Stimulated activated CD8-positive, alpha-beta memory T cell treated with anti-CD3 and anti-CD28 coated beads, Interleukin-2, amount 100 ng/mL, for 1 hour (primary cell): ENCODE measurements around the gene RARA.
"Not testable (repeated sequence)": the region's sequence is repeated elsewhere in the genome, so short reads cannot be mapped to it uniquely, and the experiment has no call there.

ENCODE experiments used
- DNase-seq, 2 donors: peaks; one replicate each; pipeline ENCODE4 v3.0.0-alpha.2; 2020; ENCODE audit warnings: low read depth in 2 of 2

RARA gene

DNA sequence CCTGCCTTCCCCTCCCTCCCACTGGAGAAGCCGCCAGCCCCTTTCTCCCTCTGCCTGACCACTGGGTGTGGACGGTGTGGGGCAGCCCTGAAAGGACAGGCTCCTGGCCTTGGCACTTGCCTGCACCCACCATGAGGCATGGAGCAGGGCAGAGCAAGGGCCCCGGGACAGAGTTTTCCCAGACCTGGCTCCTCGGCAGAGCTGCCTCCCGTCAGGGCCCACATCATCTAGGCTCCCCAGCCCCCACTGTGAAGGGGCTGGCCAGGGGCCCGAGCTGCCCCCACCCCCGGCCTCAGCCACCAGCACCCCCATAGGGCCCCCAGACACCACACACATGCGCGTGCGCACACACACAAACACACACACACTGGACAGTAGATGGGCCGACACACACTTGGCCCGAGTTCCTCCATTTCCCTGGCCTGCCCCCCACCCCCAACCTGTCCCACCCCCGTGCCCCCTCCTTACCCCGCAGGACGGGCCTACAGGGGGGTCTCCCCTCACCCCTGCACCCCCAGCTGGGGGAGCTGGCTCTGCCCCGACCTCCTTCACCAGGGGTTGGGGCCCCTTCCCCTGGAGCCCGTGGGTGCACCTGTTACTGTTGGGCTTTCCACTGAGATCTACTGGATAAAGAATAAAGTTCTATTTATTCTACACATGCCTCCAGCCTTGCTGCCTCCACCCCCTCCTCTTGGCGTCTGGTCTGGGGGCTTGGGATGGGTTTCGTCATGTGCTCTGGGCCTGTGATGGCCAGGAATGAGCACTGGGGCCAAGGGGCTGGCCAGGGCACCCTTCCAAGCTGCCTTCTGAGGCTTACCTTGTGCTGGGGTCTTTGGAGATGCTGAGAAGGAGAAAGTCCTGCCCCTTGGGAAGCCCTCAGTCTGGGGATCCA lies 48.3 kb downstream of the RARA start:
- no peak for DNase-seq

DNA sequence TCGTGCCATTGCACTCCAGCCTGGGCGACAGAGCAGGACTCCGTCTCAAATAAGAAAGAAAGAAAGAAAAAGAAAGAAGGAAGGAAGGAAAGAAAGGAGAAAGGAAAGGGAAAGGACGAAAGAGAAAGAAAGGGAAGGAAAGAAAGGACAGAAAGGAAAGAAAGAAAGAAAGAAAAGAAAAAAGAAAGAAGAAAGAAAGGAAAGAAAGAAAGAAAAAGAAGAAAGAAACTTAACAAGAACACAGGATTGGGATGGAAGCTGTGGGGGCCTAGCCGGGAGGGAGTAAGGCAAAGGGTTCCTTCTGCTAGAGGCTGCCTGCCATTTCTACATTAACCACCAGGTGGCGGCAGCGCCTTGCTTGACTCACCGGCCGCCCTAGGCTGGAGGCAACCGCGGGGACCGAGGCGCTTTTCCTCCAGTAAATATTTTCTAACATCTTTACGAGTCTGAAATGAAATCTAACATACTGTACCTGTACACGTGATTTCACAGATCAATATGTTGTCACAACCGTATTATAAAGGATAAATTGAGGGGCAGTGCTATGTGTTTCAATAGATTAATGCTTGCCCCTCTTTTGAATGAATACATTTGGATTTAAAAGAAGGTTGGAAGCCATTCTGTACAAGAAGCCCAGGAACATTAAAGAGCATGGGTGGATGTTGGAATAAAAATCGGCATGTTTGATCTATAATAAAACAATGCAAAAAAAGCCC lies 49.5 kb downstream of the RARA start:
- peak; percentile 81 to 82 for DNase-seq

DNA sequence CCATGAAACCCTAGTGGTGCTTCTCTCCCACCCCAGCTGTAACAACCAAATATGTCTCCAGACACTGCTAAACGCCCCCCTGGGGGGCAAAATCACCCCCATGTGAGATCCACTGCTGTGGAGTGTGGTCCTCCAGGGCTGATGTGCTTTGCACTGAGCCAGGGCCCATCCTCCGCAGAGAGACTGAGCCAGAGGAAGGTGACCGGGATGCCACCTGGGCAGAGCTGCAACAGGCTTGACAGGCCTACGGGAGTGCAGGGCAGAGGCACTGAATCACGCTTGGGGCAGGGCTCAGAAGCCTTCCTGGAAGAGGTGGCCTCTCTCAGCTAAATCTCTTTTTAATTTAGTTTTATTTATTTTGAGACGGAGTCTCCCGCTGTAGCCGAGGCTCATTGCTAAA lies 51.1 kb downstream of the RARA start:
- no peak for DNase-seq

DNA sequence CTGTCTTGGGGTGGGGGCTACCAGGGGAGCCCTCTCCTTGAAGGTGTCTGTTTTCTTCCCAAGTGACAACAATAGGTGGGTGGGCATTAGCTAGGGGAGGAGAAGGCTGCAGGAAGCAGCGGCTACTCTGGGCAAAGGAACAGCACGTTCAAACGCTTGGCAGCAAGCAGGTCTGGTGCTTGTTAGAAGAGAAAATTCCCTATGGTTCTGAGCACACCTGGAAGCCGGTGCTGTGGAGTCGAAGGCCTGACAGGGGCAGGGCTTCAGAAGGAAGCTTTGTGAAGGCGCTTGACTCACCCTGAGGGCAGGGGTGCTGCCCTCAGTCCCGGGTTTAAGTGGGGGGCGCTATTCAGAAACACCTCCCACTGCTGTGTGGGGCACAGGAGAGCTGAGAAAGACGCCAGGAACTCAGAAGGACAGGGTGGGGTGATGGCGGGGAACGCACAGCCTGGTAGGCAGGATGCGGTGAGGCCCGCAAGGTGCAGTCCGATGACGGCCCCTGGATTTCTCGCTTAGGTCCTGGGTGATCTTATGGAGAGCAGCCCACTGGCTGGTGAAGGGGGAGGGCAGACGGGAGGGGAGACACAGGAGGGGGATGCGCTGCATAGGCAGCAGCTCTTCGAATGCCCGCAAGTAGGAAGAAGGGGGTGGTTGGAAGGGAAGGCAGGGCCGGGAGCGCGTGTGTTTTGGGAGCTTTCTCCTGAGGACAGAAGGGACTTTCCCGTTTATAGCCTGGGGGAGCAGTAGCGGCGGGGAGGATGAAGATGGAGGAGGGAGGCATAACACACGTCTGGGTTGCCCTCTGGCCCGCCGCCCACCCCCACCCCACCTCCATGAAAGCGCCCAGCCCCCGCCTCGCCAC lies 52.3 kb downstream of the RARA start:
- no peak for DNase-seq

DNA sequence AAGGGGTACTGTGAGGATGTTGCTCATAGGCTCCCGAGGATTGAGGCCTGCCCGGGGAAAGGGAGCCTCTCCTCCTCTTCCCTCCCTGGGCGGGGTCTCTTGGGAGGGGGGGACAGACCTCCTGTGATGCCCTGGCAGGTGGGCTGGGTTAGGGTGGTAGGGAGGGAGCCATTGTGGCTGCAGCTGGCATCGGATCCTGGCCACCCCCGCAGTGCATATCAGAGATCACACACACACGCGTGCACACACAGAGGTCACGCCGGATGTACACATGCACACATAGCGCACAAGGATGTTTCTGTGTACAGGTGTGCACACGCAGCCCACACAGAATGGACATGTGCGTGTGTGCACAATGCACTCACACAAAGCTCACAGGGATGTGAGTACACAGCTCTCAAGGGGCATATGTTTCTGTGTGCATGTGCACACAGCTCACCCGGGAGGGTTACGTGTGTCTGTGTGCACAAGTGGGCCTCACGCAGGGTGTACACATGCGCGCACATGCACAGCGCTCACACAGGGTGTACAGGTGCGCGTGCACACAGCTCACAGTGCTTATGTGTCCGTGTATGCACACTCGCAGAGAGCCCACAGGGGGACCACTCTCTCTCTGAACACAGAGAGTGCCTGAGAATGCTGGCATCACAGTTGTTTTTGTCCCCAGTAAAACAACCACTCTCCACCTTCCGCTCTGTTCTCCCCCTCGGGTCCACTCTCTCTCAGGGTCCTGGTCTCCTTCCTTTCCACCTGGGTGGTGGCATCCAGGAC lies 53.1 kb downstream of the RARA start:
- DNase-seq = no peak

DNA sequence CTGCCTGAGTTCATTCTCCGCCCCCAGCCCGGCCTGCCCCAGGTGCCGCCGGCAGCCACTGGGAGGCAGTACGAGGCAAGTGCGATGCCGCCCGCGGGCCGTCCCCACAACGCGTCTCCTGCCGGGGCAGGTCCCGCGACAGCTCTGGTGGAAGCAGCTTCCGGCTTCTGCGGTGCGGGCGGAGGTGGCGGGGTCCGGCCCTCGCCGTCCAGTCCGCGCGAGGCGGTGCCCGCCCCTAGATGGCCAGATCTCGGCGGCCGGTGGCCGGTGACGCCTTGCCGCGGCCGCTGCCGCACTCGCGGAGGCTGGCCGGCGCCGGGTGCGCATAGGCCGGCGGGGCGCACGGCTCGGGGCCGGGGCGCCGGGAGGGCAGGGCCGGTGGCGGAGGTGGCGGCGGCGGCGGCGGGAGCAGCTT lies 53.7 kb downstream of the RARA start:
- peak; percentile 41 to 57 for DNase-seq

DNA sequence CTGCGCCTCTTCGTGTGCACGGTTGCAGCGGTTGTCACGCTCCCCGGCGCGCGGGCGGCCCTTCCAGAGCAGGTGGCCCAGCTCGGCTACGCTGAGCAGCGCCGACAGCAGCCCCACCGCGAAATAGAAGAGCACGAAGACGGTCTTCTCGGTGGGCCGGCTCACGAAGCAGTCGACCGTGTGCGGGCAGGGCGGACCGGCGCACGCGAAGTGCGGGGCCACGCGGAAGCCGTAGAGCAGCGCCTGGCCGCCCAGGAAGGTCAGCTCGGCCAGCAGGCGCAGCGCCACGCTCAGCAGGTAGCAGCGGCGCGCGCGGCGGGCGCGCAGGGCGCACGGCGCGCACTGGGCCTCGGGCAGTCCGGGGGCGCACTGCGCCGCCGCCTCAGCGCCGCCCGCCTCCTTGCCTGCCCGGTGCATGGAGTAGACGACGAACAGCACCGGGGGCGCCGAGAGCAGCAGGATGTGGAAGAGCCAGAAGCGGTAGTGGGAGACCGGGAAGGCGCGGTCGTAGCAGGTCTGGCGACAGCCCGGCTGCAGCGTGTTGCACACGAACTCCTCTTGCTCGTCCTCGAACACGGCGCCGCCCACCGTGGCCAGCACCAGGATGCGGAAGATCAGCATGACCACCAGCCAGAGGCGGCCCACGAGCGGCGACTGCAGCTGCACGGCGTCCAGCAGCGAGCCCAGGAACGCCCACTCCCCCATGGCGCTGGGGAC lies 54.3 kb downstream of the RARA start:
- no peak for DNase-seq

DNA sequence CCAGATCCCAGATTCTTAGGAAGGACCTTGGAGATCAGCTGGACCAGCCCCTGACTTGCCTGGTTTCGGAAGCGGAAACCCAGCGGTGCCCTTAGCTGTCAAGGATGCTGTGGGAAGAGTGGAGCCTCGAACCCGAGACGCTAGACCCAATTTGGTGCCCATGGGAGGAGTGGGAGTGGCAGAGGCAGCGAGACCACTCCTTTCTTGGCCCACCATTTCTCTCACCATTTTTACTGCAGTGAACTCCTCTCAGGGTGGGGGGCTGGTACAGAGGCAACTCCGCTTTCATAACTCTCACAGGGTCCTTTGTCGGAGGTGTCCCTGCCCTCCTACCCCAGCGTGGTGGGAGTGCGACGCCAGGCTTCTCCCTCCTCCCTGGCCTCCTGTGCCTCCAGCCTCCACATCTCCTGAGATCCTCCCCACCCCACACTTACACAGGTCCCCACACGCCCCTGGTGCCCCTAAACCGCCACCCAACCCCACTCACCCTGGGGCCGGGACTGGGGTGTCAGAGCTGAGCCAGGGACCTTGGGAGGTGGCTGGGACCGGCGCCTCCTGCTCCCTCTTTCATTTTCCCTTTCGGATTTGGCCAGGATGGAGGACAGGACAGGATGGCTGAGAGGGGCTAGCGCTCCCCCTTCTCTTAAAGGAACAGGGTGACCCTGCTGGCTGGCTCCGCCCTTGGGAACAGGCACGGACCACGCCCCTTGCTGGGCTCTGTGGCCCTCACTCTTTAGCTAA lies 55.3 kb downstream of the RARA start, which contains the start of gene GJD3:
GJD3 (minus strand) TSS at position 617 of the 741 bp plus-strand sequence. CDS start 922 bp downstream, outside the sequence.
- DNase-seq = no peak

DNA sequence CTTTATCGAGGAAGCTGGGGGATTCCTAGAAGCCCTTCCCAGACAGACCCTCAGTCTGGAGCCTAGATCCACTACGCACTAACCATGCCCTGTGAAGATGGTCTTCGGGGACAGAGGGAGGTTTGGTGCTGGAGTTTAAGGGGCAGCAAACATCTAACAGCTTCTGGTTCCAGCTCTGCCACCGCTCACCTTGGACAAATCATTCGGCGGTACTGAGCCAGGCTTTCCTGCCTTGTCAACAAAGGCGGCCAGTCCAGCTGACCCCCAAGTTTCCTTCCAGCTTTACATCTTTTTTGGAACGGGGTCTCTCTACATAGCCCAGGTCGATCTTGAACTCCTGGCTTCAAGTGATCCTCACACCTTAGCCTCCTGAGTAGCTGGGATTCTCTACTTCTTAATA lies 55.9 kb downstream of the RARA start:
- no peak for DNase-seq

DNA sequence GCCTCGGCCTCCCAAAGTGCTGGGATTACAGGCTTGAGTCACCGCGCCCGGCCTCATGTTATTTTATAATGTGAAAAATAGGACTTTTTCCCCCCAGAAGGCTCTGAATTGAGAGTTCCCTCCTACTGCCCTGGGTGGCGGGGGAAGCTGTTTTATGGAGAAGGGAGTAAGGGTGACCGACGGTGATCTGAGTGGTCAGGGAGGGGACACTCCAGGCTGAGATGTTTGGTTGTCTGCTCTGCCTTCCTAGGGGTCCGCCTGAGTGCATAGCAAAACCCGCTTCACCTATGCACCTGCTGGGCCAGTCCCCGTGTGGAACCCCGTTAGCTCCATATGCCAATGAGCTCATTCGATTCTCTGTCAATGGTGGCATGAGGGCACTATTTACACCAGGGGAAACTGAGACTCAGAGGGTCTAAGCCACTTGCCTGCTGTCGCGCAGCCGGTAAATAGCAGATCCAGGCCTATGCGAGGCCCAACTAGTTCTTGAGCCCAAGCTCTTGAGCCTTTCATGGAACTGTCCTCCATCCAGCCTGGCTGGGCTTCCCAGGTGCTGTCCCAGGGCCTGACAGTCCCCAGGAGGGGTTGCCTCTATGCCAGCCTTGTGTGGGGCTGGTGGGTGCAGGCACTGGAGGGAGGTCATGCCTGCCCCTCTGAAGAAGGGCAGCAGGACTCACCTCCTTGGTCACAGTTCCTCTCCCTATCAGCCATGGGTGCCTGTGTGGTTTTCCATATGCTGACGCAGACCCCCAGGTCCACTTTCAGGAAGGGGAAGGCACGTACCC lies 57.3 kb downstream of the RARA start:
- DNase-seq = no peak

DNA sequence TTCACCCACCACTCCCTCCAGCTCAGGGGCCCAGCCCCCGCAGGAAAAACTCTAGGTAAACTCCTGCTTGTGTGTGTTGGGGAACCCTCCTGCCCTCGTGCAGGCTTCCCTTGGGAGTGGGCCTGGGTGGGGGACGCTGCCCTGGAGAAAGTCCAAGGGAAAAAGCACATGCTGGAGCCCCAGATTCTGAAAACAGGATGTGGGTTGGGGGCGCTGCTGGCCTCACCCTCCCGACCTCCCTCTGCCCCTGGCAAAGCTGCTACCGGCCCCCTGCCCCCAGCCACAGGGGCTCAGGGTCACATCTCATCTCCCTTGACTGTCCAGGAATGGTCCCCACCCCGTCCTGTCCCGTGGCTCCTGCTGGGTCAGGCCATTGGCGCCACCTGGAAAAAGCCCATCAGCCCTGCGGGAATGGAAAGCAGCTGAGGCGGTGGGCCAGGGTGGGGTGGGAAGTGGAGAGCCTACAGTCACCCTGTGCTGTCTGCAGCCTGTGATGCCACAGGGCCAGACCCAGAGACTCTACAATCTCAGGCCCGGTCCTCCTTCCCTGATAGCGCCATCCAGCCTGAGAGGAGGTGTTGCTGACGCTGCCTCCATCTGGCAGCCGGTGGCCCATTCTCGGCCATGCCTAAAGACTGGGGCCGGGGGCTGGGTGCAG lies 58.0 kb downstream of the RARA start:
- no peak for DNase-seq

DNA sequence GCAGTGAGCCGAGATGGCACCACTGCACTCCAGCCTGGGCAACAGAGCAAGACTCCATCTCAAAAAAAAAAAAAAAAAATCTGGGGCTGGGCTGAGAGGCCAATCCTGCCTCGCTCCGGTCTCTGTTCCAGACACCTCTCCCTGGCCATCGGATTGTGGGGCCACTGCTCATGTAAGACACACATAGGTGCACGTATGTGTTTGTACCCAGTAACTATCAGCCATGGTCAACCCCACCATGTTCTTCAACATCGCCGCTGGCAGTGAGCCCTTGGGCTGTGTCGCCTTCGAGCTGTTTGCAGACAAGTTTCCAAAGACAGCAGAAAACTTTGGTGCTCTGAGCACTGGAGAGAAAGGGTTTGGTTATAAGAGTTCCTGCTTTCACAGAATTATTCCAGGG lies 58.7 kb downstream of the RARA start:
- DNase-seq = not testable (repeated sequence)

DNA sequence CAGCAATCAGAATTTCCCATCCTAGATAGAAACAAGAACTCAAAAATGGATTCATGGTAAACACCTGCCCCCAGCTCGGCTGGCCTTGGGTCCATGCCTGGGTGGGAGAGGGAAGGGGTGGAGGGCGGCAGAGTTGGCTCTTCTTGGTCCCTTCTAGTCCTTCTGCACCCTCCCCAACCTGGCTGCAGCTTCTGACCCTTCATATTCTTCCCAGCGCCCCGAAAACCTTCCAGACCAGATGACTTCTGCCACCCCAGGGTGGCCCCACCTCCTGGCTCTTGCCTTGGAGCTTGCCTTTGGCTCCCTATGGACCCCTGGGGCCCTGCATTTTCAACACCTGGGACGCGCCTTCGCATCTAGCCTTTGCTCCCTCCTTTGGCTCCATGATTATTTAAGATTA lies 60.9 kb downstream of the RARA start:
- DNase-seq = no peak

DNA sequence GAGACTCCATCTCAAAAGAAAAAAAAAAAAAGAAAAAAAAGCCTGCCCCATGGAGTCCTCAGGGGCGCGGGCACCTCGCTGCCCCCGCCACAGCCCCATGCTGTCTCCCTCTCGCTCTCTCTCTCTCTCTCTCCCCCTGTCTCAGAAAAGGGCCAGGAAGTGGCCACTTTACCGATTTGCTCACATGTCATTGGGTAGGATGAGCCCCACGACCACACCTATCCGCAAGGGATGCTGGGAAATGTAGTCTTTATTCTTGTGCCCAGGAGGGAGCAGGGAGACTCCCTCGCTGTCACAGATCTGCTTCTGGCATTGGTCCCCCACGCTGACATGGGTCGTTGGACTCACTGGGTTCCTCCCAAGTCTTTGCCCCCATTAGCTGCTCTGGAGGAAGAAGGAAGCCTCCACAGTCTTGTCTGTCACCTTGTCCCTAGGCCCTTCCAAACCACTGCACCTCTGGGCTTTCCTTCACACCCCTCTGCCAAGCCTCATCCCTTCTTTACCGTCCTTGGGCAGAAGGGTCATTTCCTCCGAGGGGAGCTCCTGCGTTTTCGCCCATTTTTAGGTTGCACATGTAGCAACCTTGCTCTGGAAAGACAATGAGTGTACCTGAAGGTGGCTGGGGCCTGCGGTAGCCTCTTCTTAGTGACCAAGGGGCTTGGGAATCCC lies 62.4 kb downstream of the RARA start:
- DNase-seq = no peak

DNA sequence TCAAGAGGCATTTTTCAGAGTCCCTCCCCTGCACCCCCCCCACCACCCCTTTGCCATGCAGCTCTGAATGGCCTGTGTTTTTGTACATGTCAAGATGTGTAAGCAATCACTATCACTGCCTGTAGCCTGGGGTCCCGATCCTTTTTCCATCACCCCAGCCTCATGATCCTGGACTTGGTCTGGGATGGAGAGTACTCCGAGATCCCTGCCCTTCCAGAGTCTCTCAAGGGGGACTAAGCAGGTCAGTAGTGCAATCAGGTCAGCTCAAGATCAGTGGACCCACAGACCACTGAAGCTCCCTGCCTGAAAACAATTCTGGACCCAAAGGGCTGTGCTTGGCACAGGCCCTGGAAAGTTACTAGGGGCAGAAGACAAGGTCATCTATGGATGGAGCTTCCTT lies 63.1 kb downstream of the RARA start:
- DNase-seq = no peak

DNA sequence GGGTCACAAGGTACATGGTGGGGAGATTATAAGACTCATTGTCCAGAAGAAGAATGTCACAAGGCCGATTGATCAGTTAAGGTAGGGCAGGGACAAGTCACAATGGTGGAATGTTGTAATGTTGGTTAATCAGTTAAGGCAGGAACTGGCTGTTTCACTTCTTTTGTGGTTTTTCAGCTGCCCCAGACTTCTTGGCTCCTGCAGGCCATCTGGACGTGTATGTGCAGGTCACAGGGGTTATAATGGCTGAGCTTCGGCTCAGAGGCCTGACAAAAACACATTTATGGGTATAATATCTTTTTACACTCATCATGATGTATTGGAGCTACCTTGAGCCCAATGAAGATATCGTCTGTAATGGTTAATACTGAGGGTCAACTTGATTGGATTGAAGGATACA lies 63.7 kb downstream of the RARA start:
- DNase-seq = not testable (repeated sequence)

DNA sequence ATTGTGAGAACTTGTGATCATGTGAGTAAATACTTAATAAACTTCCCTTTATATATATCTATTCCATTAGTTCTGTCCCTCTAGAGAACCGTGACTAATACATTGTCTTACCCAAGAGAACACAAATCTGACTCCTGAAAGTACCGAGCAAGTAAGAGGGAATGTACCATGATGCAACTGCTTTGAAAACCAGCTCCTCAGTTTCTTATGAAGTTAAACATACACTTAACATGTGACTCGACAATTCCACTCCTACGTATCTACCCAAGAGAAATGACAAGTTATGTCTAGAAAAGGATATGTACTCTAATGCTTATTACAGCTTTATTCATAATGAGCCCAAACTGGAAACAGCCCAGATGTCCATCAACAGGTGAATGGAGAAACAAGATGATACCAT lies 64.3 kb downstream of the RARA start:
- no peak for DNase-seq

DNA sequence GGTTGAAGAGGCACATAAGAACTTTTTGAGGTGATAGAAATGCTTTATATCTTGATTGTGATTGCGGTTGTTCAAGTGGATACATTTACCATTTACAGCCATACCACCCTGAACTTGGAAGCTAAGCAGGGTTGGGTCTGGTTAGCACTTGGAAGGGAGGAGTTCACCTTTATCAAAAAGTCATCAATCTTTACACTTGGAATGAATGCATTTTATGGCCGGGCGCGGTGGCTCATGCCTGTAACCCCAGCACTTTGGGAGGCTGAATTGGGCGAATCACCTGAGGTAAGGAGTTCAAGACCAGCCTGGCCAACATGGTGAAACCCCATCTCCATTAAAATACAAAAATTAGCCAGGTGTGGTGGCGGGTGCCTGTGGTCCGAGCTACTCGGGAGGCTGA lies 65.0 kb downstream of the RARA start:
- DNase-seq = no peak
